ENCODE results near the gene MLC1. TPM values are rescaled to one million over a fixed set of nuclear protein-coding genes. Genes with fewer than 3 reads are reported as not detected.

MLC1 gene
- total and polyA plus RNA-seq, 4 donors = 0.65 to 2.6 (median 0.77) TPM

- H3K9me3 ChIP-seq (ENCODE audit: control insufficient read depth in 4 of 4, insufficient read depth in 3 of 4, low read length in 3 of 4) = peaks cover 0 to 6% (median 0%) of the 10 kb centered on the region in 4 donors
- H3K9ac ChIP-seq (ENCODE audit: insufficient read depth in 1 of 2, low read length in 2 of 2) = no peak overlapping the region
- no peak overlapping the region for H3K27ac ChIP-seq (ENCODE audit: low read depth in 1 of 2, low read length in 1 of 2)
- peak in 2 of 3 donors; percentile 21 to 61 for DNase-seq
- no peak for ATAC-seq (ENCODE audit: insufficient read depth, low FRiP score)
- no peak overlapping the region for H3K4me3 ChIP-seq
- no peaks in the 10 kb centered on the region for H3K36me3 ChIP-seq (ENCODE audit: control insufficient read depth in 4 of 4, insufficient read depth in 4 of 4, low read length in 4 of 4)
- H3K4me1 ChIP-seq (ENCODE audit: control insufficient read depth in 5 of 5, insufficient read depth in 5 of 5, low read length in 5 of 5) = peaks cover 0 to 8% (median 6%) of the 10 kb centered on the region in 5 donors
- 45 to 62% methylated on average over 18 of the region's 18 CpGs for WGBS, 2 donors
- H3K27me3 ChIP-seq (ENCODE audit: control insufficient read depth in 3 of 3, insufficient read depth in 3 of 3, low read length in 2 of 3) = peaks cover 14 to 51% (median 17%) of the 10 kb centered on the region in 3 donors
- TF ChIP-seq CTCF (IDR thresholded peaks at IDR 0.05; ENCODE audit: control extremely low read depth, extremely low read depth) = no peak
Measured at GRCh38 chr22:50011447-50012210, 73.6 kb downstream of the MLC1 start.

DNA sequence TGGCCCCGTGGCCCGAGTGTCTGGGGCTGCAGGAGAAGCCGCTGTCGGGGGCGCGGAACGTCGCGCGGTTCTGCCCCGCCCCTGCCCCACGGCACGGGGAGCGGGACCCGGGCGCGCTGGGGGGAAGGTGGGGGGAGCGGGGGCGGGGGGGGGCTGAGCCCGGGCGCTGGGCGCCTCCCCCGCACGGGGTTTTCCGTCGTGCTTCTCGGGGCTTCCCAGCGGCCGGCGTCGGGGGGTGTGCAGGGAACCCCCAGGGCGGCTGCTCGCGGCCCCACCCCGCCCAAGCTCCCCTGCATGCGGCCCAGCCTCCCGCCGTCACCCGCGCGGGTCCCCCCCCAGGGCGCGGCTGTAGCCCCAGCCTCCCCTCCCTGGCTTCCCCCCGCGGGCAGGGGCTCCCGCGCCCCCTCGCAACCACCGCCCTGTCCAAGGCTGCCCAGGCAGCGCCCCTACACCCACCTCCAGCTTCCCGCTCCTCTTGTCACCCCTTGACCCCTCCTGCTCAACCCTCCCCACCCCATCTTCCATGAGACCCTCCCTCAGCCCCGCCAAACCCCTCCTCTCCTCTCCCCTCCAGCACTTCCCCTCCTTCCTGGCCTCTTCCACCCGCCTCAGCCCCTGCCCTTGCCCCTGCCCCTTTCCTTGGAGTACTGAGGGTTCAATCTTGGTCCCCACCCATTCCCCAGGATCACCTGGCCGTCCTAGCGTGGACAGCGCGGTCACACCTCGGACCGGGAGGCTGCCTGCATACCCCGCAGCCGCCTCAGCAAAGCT lies 74.4 kb downstream of the MLC1 start:
- Histone ChIP-seq H3K4me1 (ENCODE audit: control insufficient read depth in 5 of 5, insufficient read depth in 5 of 5, low read length in 5 of 5) (peaks cover 0 to 8% (median 6%) of the 10 kb centered on the region in 5 donors), H3K4me3 (no peak overlapping the region), H3K36me3 (ENCODE audit: control insufficient read depth in 4 of 4, insufficient read depth in 4 of 4, low read length in 4 of 4) (no peaks in the 10 kb centered on the region), H3K27ac (ENCODE audit: low read depth in 1 of 2, low read length in 1 of 2) (no peak overlapping the region), H3K9me3 (ENCODE audit: control insufficient read depth in 4 of 4, insufficient read depth in 3 of 4, low read length in 3 of 4) (peaks cover 0 to 6% (median 0%) of the 10 kb centered on the region in 4 donors), H3K9ac (ENCODE audit: insufficient read depth in 1 of 2, low read length in 2 of 2) (no peak overlapping the region), H3K27me3 (ENCODE audit: control insufficient read depth in 3 of 3, insufficient read depth in 3 of 3, low read length in 2 of 3) (peaks cover 9 to 48% (median 17%) of the 10 kb centered on the region in 3 donors)
- DNase-seq = no peak
- WGBS, 2 donors = 5 to 7% methylated on average over 28 to 60 of the region's 61 CpGs
- no peak for TF ChIP-seq CTCF (IDR thresholded peaks at IDR 0.05; ENCODE audit: control extremely low read depth, extremely low read depth)
- ATAC-seq (ENCODE audit: insufficient read depth, low FRiP score) = no peak

- Histone ChIP-seq H3K4me1 (ENCODE audit: control insufficient read depth in 5 of 5, insufficient read depth in 5 of 5, low read length in 5 of 5) (peaks cover 0 to 7% (median 6%) of the 10 kb centered on the region in 5 donors), H3K36me3 (ENCODE audit: control insufficient read depth in 4 of 4, insufficient read depth in 4 of 4, low read length in 4 of 4) (no peaks in the 10 kb centered on the region), H3K9me3 (ENCODE audit: control insufficient read depth in 4 of 4, insufficient read depth in 3 of 4, low read length in 3 of 4) (peaks cover 0 to 6% (median 0%) of the 10 kb centered on the region in 4 donors), H3K4me3 (no peak overlapping the region), H3K27me3 (ENCODE audit: control insufficient read depth in 3 of 3, insufficient read depth in 3 of 3, low read length in 2 of 3) (peaks cover 5 to 44% (median 17%) of the 10 kb centered on the region in 3 donors), H3K27ac (ENCODE audit: low read depth in 1 of 2, low read length in 1 of 2) (no peak overlapping the region), H3K9ac (ENCODE audit: insufficient read depth in 1 of 2, low read length in 2 of 2) (no peak overlapping the region)
- no peak for DNase-seq
- no peak for ATAC-seq (ENCODE audit: insufficient read depth, low FRiP score)
- TF ChIP-seq CTCF (IDR thresholded peaks at IDR 0.05; ENCODE audit: control extremely low read depth, extremely low read depth) = no peak
- 69 to 70% methylated on average over 35 to 46 of the region's 46 CpGs for WGBS, 2 donors
Measured at GRCh38 chr22:50009765-50010675, 75.2 kb downstream of the MLC1 start.

Other genes with a start within 250 kb of the MLC1 start
- 10 to 100 TPM; 10.9 to 13.2 TPM for gene ZBED4, start 231.6 kb downstream of the MLC1 start, total RNA-seq
- 1 to 10 TPM; 3.9 to 7.3 TPM for gene ZBED4, start 231.6 kb downstream of the MLC1 start, polyA plus RNA-seq
- gene ALG12, start 167.0 kb downstream of the MLC1 start, total RNA-seq = 10 to 100 TPM; 17.6 to 33.9 TPM
- gene ALG12, start 167.0 kb downstream of the MLC1 start, polyA plus RNA-seq = 10 to 100 TPM; 13.6 to 15.6 TPM
- gene CRELD2, start 166.8 kb downstream of the MLC1 start, total RNA-seq = 100 to 1,000 TPM in 1 of 2 donors, 10 to 100 TPM in 1; 18.7 to 106 TPM
- 100 to 1,000 TPM in 1 of 2 donors, 10 to 100 TPM in 1; 37.9 to 110 TPM for gene CRELD2, start 166.8 kb downstream of the MLC1 start, polyA plus RNA-seq
- gene PIM3, start 124.7 kb downstream of the MLC1 start, total RNA-seq = 100 to 1,000 TPM; 131 to 132 TPM
- gene PIM3, start 124.7 kb downstream of the MLC1 start, polyA plus RNA-seq = 100 to 1,000 TPM in 1 of 2 donors, 10 to 100 TPM in 1; 99.0 to 238 TPM
- gene IL17REL, start 72.7 kb downstream of the MLC1 start, total RNA-seq = under 1 TPM in 1 of 2 donors, not detected in 1; 0.51 TPM
- under 1 TPM; 0.02 to 0.19 TPM for gene IL17REL, start 72.7 kb downstream of the MLC1 start, polyA plus RNA-seq
- gene TTLL8, start 27.1 kb downstream of the MLC1 start, total RNA-seq = not detected
- not detected for gene TTLL8, start 27.1 kb downstream of the MLC1 start, polyA plus RNA-seq
- 10 to 100 TPM in 1 of 2 donors, under 1 TPM in 1; 0.34 to 11.9 TPM for gene MOV10L1, start 4.6 kb upstream of the MLC1 start, total RNA-seq
- under 1 TPM; 0.27 to 0.53 TPM for gene MOV10L1, start 4.6 kb upstream of the MLC1 start, polyA plus RNA-seq
- gene PANX2, start 85.3 kb upstream of the MLC1 start, total RNA-seq = 1 to 10 TPM in 1 of 2 donors, under 1 TPM in 1; 1.00 to 3.9 TPM
- gene PANX2, start 85.3 kb upstream of the MLC1 start, polyA plus RNA-seq = 1 to 10 TPM; 2.3 to 3.0 TPM
- 10 to 100 TPM; 16.2 to 70.3 TPM for gene TRABD, start 100.5 kb upstream of the MLC1 start, total RNA-seq
- gene TRABD, start 100.5 kb upstream of the MLC1 start, polyA plus RNA-seq = 10 to 100 TPM; 54.1 to 72.7 TPM
- gene SELENOO, start 115.6 kb upstream of the MLC1 start, total RNA-seq = 10 to 100 TPM; 15.6 to 30.3 TPM
- 10 to 100 TPM; 21.3 to 26.9 TPM for gene SELENOO, start 115.6 kb upstream of the MLC1 start, polyA plus RNA-seq
- gene TUBGCP6, start 159.6 kb upstream of the MLC1 start, total RNA-seq = 10 to 100 TPM; 51.7 to 57.8 TPM
- 10 to 100 TPM; 26.5 to 41.1 TPM for gene TUBGCP6, start 159.6 kb upstream of the MLC1 start, polyA plus RNA-seq
- gene HDAC10, start 165.8 kb upstream of the MLC1 start, total RNA-seq = 10 to 100 TPM; 34.2 to 53.7 TPM
- gene HDAC10, start 165.8 kb upstream of the MLC1 start, polyA plus RNA-seq = 10 to 100 TPM; 32.2 to 38.3 TPM
- gene MAPK12, start 176.3 kb upstream of the MLC1 start, total RNA-seq = 10 to 100 TPM; 10.4 to 11.5 TPM
- gene MAPK12, start 176.3 kb upstream of the MLC1 start, polyA plus RNA-seq = 10 to 100 TPM; 12.2 to 13.1 TPM
- gene MAPK11, start 185.0 kb upstream of the MLC1 start, total RNA-seq = 10 to 100 TPM in 1 of 2 donors, 1 to 10 TPM in 1; 8.3 to 15.3 TPM
- gene MAPK11, start 185.0 kb upstream of the MLC1 start, polyA plus RNA-seq = 10 to 100 TPM in 1 of 2 donors, 1 to 10 TPM in 1; 9.9 to 13.9 TPM
- gene PLXNB2, start 222.2 kb upstream of the MLC1 start, total RNA-seq = 100 to 1,000 TPM; 212 to 310 TPM
- 100 to 1,000 TPM; 123 to 134 TPM for gene PLXNB2, start 222.2 kb upstream of the MLC1 start, polyA plus RNA-seq
- 10 to 100 TPM; 10.5 to 26.0 TPM for gene DENND6B, start 241.6 kb upstream of the MLC1 start, total RNA-seq
- gene DENND6B, start 241.6 kb upstream of the MLC1 start, polyA plus RNA-seq = 10 to 100 TPM in 1 of 2 donors, 1 to 10 TPM in 1; 8.0 to 14.7 TPM

Data from lung (tissue), 12 donors.